Hepatocyte (in vitro differentiated cells): Measurements from ENCODE around the gene LRFN3.

Source experiments
- EZH2phosphoT487 ChIP-seq: fragments of 200-600 bp; sonication (generic); IDR thresholded peaks from one replicate; pipeline ENCODE4 v1.6.1; 2018; ENCODE audit warnings: antibody characterized with exemption, mild to moderate bottlenecking, low read depth, moderate library complexity; ENCODE audit not compliant: unreplicated experiment, severe bottlenecking
- TF ChIP-seq, protein P1 (sequence below): fragments of 200-600 bp; sonication (generic); IDR thresholded peaks from 2 replicates; pipeline ENCODE4 v1.5.1; 2016; ENCODE audit warnings: antibody characterized with exemption, mild to moderate bottlenecking; ENCODE audit not compliant: poor library complexity

DNA sequence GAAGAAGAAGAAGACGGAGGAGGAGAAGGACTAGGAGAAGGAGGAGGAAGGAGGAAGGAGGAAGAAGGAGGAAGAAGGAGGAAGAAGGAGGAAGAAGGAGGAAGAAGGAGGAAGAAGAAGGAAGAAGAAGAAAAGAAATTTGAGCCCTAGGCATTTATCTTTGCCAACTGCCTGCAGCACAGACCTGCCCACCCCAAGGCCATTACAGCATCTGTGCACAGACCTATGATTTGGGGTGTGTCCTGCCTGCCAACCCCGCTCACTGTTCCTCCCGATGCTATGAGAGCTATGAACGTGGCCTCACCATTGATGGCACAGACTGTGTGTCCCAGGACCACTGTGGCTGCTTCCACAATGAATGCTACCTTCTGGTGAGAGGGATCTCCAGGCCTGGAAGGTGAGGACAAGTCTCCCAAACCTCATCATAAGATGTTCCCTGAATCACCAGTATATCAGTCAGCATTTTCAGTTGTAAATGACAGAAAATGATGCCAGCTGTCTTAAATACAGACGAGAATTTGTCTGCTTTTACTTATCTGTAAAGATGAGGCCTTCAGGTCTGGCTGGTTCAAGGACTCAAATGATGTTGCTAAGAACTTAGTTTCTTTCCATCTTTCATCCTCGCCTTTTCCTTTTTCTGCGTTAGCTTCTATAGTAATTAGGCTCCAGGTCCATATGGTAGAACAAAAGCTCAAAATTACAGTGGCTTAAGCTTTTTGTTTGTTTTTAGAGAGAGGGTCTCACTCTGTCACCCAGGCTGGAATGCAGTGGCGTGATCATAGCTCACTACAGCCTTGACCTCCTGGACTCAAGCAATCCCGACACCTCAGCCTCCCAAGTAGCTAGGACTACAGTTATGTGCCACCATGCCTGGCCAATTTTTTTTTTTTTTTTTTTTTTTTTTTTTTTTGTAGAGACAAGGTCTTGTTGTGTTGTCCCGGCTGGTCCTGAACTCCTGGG lies 54.9 kb downstream of the LRFN3 start:
- TF ChIP-seq, protein P1, sequence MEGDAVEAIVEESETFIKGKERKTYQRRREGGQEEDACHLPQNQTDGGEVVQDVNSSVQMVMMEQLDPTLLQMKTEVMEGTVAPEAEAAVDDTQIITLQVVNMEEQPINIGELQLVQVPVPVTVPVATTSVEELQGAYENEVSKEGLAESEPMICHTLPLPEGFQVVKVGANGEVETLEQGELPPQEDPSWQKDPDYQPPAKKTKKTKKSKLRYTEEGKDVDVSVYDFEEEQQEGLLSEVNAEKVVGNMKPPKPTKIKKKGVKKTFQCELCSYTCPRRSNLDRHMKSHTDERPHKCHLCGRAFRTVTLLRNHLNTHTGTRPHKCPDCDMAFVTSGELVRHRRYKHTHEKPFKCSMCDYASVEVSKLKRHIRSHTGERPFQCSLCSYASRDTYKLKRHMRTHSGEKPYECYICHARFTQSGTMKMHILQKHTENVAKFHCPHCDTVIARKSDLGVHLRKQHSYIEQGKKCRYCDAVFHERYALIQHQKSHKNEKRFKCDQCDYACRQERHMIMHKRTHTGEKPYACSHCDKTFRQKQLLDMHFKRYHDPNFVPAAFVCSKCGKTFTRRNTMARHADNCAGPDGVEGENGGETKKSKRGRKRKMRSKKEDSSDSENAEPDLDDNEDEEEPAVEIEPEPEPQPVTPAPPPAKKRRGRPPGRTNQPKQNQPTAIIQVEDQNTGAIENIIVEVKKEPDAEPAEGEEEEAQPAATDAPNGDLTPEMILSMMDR = no peak
- TF ChIP-seq EZH2phosphoT487 = no peak
